ENCODE data around the gene LIPH.

Gene LIPH

DNA sequence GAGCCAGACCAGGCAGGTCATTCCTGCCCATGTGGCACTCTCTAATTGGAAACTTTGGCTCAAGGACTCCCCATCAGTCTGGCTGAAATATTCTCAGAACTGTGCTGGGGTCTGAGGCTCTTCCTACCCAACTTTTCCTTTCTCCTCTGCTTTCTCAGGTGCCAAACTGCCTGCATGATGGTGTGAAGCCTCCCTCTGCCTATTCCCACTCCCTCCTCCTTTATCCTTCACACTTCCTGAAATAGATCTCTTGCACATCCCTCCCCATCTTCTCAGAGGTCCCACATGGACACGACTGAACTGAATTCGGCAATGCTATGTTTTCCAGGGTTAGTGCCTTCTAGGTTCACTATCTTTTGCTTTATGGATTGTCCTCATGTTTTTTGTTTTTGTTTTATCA lies 12.5 kb downstream of the LIPH start:
- no peak for DNase-seq (ENCODE audit: low read depth)

DNA sequence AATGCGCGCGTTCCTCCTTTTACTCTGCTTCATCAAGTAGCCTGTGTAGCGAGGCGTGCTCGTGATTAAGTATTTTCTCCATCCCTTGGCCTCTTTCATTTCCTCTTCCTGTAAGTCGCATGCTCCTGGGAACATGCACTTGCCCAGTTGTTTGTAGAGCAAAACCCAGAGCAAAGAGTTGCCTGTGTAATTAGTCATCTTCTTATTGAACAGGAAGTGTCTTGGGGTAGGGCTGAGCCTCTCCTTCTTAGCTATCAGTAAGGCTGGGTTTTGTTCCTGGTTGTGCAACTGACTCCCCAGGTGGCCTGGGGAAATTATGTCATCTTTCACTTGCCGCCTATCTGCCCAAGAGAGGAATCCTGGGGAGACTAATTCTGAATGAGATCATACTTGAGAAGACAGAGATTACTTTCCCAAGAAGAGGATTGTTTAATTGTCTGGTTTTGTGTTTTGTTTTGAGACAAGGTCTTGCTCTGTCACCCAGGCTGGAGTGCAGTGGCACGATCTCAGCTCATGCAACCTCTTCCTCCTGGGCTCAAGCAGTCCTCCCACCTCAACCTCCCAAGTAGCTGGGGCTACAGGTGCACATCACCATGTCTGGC lies 14.9 kb downstream of the LIPH start:
- DNase-seq (ENCODE audit: low read depth), result no peak

DNA sequence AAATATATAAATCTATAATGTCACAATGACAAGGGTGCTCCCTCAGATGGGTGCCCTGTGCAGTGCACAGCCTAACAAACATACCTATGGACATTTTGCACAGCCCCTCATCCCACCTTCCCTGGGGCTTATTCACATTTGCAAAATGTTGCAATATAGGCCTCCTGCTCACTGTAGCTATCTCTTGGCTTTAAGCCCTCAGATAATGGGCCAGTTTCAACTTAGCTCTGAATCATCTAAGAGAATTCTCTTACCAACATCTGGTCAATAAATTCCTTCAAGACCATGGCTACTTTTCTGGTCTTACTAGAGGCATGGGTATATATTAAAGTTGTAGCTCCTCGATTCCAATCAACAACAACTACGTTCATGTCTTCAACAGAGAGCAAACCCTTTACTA lies 17.9 kb downstream of the LIPH start:
- no peak for DNase-seq (ENCODE audit: low read depth)

DNA sequence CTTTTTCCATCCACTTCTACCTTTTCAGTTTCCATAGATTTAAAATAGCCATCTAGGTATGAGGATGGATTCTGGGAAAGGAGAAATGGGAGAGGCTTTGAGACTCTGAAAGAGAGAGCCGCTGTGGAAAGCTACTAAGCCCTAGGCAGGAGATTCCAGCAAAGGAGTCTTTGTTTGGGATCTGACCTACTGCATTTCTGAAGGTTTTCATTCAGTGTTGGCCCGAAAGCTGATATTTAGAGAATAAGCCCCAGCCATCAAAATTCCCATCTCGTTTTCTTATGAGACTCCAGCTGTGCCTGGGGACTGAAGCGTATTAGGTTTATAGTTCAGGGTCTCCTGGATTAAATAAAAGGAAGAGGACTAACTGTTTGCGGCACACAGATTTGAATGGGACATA lies 19.5 kb downstream of the LIPH start:
- DNase-seq (ENCODE audit: low read depth), result no peak

DNA sequence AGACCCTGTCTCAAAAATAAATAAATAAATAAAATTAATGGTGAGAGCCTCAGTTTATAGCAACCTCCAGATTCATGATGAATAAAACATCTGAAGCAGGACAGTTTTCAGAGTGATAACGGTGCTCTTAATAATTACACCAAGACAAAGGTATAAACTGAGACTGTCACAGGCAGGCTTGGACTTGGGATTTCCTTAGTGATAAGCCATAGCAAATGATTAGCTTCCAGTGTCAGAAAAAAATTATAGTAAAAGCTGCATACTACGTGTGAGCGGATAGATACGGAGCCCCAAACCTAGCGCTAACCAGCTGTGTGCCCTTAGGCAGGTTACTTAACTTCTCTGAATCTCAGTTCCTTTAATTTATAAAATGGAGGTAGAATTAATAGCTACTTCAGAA lies 21.5 kb downstream of the LIPH start:
- DNase-seq (ENCODE audit: low read depth), result no peak

DNA sequence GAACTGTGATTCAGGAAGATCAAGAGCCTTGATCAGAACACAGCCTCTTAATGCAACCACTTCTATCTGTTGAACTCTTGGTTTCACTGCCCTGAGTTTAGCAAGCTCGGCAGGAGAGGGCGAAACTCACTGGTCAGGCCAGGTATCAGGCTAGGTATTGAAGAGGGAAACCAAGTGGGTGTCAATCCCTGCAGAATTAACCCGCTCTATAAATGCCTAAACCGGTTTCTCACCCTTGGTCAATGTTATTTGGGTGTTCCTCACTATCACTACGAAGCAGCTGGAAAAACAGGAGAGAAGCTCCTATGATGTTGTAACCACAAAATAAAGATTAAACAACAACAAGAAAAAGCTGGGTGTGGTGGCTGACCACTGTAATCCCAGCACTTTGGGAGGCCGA lies 23.9 kb downstream of the LIPH start:
- no peak for DNase-seq (ENCODE audit: low read depth)

DNA sequence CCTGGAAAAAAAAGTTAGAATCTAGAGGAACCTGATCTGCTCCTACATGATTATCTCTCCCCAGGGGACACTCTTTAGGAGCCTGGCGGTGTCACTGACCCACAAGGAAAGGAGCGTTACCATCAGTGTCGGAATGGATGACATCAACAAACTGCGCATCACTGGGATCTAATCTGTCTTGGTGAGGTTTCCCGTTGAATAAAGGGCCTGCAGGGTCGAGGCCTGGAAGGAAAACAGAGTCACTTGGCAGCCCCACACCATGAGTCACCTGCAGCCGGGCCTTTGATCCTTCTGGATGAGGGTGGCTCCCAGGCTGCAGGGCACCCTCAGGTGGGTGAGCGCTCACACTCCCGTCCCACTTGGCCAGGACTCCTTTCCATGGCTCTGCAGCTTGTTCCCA lies 25.0 kb downstream of the LIPH start:
- DNase-seq (ENCODE audit: low read depth), result no peak

DNA sequence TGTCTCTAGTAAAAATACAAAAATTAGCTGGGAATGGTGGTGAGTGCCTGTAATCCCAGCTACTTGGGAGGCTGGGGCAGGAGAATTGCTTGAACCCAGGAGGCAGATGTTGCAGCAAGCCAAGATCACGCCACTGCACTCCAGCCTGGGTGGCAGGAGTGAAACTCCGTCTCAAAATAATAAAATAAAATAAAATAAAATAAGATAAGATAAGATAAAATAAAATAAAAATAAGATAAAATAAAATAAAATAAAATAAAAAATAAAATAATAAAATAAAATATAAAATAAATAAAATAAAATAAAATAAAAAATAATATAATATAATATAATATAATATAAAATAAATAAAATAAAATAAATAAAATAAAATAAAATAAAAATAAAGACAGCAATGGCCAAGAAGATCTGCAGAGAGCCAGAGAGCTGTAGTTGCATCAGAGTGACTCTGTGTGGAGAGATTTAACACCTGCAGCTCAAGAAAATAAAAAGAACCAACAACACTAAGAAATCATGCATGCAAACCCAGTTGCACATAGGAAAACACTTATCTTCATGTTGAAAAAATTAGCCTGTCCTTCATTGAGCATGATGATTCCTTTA lies 25.9 kb downstream of the LIPH start:
- DNase-seq (ENCODE audit: low read depth), result no peak

DNA sequence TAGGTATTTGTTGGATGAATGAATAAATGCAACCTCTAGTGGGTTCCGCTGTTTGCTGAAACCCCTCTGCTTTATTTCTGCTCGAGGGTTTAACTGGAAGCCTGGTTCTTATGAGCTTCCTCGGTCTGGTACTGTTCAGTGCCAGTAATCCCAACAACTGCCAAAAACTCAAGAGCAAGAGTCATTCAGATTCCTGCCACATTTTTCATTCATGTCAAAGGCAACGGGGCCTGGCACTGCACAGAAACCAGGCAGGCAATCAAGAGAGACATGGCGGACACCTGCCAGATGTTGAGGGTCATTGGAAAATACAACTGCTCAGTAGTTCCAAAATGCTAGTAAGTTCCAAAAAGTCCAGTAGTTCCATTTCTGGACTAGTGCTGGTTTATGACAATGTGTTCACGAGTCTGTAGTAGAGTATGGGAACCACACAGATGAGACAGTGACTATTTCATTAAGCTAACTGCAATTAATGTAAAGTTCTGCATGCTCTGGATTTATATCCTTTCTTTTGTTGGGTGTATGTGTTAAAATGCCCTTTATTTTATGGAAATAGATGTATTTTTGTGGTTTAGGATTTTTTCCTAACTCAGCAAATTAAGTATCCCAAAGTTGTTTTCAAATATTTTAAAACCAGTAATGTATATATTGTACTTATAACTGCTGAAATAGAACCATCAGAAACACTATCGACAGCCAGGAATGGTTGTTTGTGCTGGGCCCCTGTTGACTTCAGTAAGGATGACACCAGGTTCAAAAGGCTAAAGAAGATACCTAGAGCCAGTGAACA lies 30.8 kb downstream of the LIPH start:
- no peak for DNase-seq (ENCODE audit: low read depth)

DNA sequence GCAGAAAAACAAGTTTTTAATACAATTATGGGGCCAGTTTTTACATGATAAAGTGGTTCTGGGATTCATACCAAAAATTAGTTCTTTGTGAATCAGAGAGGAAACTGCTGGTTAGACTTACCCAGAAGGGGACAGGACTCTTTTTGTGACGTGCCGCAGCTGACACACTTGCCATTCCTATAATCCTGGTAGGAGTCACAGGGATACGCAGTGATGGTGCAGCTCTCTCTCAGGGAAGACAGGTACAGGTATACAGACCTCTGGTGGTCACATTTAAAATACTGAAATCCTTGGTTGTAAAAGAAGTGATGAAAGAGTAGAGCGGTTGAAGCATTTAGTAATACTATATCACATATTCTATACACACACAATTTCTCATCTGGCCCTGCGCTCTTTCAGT lies 33.4 kb downstream of the LIPH start:
- no peak for DNase-seq (ENCODE audit: low read depth)

DNA sequence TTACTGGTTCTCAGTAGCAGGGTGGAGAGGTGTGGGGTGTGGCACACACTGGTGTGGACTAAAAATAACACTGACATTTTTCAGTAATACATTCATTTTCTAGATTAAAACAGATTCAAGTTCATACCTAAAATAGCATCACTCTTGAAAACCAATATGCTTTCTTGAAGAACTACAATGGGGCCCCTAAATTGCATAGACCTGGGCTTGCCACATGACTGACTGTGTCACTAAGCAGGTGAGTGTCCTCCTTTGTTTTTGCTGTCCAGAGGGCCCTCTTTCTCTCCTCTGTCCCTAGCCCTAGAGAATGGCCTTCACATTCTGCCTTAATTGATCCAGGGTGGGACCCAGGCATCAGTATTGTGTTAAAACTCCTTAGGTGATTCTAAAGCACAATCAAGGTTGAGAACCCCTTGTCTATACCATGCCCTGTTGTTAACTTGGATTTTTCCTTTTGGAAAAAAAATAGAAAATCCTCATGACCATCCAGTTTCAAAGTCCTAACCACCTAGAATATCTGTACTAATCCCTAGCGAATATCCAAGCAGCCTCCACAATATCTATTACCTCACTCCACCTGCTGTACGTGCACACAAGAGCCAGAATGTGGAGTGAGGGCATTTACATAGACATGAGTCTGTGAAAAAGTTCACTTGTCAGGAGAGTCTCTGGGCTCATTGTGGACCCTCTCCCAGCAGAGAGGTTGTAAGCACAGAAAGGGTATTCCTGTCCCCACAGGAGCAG lies 34.8 kb downstream of the LIPH start:
- no peak for DNase-seq (ENCODE audit: low read depth)

DNA sequence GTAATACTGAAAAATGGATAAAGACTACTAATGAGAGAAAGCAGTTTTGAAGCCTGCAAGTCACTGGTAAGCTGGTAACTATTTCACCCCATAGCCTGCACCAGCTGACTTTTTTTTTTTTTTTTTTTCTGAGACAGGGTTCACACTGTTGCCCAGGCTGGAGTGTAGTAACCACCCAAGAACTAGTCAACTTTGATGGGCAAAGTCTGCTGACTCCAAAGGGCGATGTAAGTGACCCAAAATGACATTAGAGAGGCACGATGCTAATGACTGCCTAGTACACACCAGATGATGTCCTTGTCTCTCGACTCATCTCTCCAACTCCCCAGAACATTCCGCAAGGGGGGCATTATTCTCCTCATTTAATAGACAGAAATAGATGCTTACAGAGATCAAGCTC lies 40.7 kb downstream of the LIPH start:
- DNase-seq (ENCODE audit: low read depth), result no peak

DNA sequence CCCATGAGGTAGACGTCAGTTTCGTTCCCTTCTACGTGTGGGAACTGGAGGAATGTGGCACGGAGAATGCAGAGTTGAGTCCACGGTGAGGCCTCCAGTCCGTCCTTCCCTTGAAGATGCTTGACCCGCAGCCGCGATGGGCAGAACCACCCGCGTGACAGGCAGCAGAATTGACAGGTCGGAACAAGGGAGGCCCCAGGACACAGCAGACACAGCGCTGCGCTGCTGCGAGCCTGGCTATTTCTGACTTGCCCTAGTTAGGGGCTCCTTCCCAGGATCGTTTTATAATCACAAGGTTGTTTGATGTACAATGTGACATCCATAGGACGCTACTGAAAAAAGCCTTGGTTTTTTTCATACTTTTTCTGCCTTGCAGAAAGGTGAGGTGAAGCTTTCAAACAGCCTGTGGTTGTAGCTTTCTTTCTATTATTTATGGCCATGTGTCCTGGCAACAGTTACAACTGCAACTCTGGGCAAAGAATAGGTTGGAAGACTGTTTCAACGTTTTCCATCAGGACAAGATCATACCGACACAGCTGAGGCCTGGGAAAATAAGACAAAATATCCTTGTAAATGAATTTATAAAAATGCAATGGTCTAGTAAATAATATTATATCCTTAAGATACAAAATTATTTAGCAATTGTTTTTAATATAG lies 43.9 kb downstream of the LIPH start:
- DNase-seq (ENCODE audit: low read depth), result no peak

DNA sequence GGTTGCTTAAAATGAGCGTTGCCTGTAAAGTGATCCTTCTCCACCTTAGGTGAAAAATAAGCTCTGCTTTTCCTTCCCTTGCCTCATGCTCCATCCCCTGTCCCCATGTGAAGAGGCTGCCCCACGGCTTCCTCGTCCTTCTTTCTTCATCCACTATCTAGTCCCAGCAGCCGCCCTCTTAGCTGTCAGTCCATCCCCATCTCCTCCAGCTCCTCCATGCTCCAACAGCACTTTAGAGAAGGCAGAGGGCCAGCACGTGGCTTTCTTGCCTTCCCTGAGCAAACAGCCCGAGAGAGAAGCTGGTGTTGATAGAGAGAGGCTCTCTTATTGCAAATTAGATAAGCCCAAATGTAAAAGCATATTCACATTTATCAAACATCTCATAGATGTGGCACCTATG lies 44.5 kb downstream of the LIPH start:
- no peak for DNase-seq (ENCODE audit: low read depth)

DNA sequence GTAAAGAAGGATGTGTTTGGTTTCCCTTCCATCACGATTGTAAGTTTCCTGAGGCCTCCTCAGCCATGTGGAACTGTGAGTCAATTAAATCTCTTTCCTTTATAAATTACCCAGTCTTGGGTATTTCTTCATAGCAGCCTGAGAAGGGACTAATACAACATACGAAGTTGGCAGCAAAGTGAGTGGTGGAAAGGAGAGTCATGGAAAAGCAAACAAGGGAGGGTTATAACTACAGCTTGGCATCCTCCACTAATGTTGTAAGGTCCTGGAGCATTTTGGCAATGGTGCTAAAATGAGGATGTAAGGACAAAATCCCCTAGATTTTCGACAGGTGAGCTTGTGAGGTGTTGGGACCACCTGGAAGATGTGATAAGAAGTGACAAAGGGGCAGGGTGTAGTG lies 47.8 kb downstream of the LIPH start:
- DNase-seq (ENCODE audit: low read depth), result no peak

DNA sequence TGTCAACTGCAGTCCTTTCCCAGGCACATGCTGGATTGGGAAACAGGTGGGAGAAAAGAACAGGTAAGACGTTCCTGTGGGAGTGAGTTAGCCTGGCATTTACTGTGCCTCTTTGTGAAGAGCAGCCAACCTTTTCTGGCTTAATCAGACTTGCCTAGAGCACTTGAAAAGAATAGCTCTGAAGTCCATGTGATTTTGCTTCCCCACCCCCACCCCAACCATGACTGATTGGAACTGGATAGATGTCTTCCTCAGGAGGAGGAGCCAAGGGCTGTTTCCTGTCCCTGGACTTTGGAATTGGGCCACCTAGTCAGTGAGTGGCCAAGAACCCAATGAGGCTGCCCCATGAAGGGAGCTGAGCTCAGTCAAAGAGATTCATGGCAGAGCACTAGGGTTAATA lies 48.9 kb downstream of the LIPH start:
- no peak for DNase-seq (ENCODE audit: low read depth)

DNA sequence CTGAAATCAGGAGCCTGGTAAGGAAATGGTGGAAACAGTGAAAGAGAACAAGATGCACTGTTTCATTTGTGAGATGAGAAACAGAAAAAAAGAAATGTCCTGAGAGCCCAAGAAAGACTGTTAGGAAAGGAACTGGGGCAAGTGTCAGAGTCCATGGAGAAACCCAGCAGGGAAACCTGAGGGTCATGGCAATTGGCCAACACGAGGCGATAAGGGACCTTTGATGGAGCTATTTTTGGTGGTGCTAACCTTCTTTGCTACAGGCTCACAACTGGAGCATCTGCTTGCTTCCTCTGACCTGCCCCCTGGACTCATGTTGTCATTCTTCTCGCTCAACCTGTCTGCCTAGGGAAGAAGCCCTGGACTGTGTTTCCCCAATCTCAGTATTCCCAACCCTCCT lies 49.4 kb downstream of the LIPH start:
- no peak for DNase-seq (ENCODE audit: low read depth)

DNA sequence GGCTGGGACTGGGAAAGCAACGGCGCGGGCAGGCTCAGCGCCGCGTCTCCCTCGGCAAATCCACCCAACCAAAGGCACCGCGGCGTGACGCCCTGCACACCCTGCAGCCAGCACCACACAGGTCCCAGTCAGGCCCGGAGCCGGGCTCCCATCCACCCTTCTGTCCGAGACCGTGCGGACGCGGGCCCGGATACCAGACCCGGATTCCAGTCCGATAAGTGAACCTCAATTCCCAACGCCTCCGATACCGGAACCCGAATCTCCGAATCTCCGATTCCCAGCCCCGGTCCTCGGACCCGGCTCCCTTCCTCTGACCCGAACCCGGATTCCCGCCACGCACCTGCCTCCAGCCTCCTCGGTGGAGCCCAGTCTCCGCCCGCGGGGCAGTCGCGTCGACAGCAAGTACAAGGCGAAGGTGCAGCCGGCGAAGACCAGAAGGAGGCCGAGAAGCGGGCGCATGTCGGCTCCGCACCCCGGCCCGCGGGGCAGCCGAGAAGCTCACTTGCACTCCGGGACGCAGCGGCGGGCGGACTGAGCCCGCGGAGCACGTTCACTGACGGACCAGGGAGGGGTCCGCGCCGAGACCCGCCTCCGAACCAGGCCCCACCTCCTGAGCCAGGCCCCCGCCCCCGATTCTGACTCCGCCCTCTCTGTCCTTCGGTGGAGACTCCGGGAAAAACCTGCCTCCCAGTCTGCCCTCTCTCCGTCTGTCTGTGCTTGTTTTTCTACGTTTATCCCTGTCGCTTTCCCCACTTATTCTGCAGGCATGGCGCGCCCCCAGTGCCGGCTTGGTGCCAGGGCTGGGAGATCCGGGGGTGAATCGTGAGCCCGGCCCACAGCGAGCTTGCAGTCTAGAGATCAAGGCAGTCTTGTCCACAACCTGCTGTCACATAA lies 53.6 kb downstream of the LIPH start, which contains the start of gene TMEM41A:
Gene TMEM41A, minus strand, starts transcription at position 533 of the 894 bp plus-strand sequence. Its CDS starts 74 bp downstream, at position 459.
- DNase-seq (ENCODE audit: low read depth), result peak; percentile 82

DNA sequence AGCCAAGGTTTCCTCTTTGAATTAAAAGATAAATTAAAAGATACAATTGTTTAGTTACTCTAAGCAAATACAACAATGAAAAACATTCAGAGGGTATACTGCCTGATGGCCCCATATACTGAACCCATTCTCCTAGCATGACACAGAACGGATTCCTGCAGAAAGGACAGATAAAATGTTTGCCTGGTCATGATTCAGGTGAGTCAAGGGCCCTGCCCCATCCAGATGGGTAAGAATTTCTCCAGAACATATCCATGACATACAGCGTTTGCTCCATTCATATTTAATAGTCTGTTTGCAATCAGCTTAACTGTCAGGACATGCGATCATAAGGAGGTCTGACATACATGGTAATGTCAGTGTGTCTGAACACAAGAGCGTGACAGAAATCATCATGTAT lies 62.1 kb downstream of the LIPH start:
- DNase-seq (ENCODE audit: low read depth), result no peak

DNA sequence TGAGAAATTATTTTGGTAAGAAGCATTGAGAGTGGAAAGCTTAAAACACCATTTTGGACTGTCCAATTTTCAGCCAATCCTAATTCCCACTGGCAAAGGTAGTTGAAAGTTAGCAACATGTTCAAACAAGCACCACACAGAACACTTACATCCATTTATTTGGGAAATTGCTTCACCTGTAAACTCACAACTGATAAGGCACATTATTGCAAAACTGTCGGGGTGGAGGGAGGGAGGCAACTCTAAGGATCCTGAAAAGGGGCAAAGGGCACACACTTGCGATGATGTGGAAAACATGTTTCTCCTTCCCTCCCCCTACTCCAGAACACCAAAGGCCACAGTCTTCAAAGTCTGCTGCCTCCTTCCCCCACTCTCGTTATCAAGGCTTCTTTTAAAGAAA lies 62.9 kb downstream of the LIPH start:
- no peak for DNase-seq (ENCODE audit: low read depth)

DNA sequence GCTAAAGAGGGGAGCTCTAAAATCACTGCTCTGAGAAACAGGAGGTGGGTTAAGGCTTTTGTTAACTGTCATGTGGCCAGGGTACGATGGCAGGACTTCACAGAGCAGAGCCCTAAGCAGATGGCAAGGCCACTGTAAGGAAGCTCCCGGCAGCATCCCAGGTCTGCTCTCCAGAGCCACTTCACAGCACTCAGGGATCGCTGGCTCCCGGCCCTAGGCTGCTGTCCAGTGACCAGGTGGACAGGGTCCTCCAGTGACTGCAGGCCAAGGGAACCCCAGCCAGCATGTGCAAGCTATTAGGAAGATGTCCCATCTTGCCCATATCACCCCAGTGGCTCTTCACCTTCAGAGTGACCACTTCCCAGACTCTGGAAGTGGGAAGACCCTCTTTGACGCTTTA lies 63.9 kb downstream of the LIPH start:
- DNase-seq (ENCODE audit: low read depth), result no peak
